HG03045 (cell line): ENCODE data around the gene NEDD1.

Experiments
- ATAC-seq: cut with Tn5 transposase; IDR thresholded peaks from one replicate; pipeline ENCODE4 v1.9.1; 2021; ENCODE audit warnings: mild to moderate bottlenecking, moderate library complexity; ENCODE audit not compliant: unreplicated experiment

NEDD1 gene

DNA sequence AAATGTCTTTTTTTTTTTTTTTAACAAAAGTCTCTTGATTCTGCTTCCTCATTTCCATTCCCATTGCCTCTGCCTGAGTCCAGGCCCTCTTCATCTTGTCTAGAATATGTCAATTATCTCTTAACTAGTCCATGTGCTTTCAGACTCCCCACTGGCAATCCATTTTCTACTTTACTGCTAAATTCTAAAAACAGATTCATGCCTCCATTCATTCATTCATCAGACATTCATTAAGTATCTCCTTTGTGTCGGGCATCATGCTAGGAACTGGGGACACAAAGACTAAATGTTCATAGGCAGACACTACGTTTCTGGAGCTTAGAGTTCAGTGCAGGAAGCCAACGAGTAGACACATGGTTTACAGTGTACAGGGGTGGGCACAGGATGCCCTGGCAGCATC lies 9.6 kb upstream of the NEDD1 start:
- no peak for ATAC-seq

DNA sequence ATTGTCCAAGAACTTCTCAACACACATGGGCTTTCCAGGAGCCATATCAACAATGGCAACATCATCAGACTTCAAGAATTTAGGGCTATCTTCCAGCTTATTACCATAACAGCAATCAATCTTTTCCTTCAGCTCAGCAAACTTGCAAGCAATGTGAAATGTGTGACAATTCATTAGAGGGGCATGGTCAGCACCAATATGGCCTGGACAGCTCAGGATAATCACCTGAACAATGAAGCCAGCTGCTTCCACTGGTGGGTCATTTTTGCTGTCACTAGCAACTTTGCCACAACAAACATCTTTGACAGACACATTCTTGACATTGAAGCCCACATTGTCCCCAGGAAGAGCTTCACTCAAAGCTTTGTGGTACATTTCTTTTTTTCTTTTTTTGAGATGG lies 5.9 kb upstream of the NEDD1 start:
- ATAC-seq, result no peak

- no peak for ATAC-seq
Observed at GRCh38 chr12:96902076-96902475, 5.0 kb upstream of the NEDD1 start.

- no peak for ATAC-seq
Observed at GRCh38 chr12:96906498-96906848, 584 bp upstream of the NEDD1 start.

DNA sequence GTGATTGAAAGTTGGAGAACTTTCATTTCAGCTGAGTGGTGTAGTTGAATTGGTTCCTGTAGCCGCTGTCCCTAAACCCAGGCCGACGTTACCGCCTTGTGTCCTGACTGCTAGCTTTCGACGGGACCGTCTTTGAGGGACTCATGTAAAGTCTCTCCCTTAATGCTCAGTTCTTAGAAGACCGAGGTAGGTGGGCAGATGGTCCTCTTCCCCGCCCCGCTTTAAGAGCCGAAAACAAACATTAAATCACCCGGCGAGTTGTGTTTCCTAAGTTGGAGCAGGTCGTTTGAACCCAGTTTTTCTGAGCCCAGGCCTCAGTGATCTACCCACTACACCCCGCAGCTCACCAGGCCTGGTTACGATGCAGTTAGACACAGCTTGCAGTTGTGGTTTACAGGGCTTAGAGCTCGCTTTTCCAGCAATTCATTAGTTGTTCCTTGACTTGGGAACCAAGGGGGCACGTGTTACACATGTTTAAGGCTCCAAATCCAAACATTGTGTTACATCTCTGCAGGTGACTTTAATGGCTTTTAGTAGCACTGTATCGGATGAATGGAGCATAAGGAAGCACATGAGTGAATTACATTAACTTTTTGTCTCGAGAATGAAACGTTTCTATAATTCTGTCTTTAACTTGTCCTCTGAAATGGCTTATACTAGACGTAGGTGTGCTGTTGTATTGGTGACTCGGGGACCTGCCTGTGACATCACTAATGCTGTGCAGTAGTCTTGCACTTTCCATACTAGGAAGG lies 790 bp downstream of the NEDD1 start:
- peak; percentile 25 for ATAC-seq

DNA sequence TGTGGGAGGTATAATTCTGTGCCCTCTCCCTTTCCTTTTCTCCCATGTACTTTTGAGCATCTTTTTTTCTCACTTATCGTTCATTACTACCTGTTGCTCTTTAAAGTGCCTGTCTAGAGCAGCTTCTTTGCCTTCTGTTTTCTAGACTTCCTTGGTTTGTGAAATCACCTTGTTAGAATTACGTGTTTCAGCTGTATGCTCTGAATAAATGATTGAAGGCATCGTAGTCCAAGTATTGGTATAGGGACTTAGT lies 1.3 kb downstream of the NEDD1 start:
- ATAC-seq, result no peak

DNA sequence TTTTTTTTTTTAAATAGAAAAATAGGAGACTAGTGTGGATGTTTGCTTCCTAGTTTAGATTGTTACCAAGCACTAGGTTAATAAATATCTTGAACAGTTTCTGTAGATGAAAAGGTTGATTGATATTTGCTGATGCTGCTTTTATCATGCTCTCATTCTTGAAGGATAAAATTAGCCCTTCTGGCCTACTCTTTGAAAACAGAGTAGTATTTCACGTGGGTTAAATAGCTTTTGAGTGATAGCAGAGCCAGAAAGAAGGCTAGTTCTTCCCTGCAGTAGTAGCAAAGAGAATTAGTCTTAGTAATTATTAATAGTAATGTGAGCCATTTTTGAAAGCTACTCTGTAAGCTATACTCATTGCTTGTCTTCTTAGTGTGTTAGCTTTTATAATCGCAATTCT lies 5.2 kb downstream of the NEDD1 start:
- ATAC-seq, result no peak

- ATAC-seq, result no peak
Observed at GRCh38 chr12:96912943-96913342, 5.9 kb downstream of the NEDD1 start.

DNA sequence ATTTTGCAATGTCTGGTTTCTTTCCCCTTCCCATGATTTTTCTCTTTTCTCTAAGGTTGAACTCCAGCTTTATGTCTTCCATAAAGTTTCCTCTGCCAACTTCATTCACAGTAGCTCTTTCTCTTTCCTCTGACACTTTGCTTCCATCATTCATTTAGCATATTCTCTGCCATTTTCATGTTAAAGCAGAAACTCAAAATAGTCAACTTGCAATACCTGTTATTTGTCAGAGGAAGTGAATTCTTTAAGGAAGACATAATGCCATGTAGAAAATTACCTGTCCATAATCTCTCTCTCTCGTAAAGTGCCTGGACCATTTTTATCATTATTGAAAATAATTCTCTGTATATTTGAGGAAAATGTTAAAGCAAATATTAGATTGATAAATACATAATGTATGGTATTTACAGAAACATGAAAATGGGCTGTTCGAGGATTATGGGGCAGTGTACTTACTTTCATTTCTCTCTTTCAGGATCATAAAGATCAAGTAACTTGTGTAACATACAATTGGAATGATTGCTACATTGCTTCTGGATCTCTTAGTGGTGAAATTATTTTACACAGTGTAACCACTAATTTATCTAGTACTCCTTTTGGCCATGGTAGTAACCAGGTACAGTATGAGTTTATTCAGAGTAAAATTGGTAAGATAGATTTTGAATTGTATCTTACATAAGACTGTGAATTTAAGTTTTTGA lies 12.6 kb downstream of the NEDD1 start:
- no peak for ATAC-seq

- no peak for ATAC-seq
Observed at GRCh38 chr12:96948782-96949181, 41.7 kb downstream of the NEDD1 start.

DNA sequence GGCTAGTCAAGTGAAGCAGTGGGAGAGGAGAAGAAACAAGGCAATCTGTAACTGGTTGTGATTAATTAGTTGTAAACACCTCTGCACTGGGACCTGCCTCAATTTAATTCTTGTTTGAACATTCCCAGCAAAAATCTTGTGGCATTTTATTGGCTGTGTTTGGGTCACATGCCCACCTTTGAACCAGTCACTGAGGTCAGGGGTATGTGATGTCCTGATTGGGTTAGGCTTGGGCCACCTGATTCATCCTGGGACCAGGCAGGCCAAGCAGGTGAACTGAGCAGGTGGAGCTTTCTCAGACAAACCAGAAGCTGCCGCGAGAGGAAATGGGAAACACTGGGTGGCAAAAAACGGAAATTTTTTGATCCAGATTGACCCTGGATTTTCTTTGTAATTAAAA lies 72.5 kb downstream of the NEDD1 start:
- no peak for ATAC-seq

DNA sequence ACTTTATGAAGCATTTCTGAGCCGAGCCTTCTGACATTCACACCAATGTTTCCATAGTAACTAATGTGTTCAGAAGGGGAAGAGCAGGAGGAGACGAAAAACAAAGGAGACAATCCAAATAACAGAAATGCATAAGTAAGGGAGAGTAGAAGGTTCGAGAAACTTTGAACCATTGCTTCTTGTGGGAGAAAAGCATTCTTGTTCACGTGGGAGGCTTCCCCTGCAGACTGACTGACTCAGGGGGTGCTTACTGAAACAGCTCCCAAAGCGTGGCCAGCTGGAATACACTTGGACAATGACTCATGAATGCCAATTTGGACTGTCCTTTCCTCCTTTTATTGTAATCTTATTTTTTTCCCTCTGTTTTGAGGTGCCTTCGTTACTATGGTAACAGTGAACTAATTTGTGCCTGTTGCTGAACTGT lies 73.9 kb downstream of the NEDD1 start:
- no peak for ATAC-seq

GRCh38 chr12:96981911-96982310 lies 74.9 kb downstream of the NEDD1 start:
- no peak for ATAC-seq

DNA sequence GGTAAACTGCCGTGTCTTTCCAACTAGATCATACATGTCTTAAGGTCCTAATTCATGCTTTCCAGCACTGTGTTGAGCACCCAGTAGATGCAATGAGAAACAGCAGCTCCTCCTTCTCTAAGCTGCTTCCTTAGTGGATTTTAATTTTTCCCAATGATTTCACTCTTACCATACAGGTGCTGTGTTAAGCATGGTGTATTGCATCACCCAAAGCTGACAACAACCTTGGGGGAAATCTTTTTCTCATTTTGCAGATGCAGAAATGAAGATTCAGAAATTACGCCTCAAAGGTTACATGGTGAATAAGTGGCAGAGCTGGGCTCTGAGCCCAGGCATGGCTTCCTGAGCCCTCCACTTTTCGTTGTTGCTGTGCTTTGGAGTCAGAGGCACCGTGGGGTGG lies 75.6 kb downstream of the NEDD1 start:
- ATAC-seq, result no peak

- ATAC-seq, result peak; percentile 70
Observed at GRCh38 chr12:96985515-96986362, 78.7 kb downstream of the NEDD1 start.

DNA sequence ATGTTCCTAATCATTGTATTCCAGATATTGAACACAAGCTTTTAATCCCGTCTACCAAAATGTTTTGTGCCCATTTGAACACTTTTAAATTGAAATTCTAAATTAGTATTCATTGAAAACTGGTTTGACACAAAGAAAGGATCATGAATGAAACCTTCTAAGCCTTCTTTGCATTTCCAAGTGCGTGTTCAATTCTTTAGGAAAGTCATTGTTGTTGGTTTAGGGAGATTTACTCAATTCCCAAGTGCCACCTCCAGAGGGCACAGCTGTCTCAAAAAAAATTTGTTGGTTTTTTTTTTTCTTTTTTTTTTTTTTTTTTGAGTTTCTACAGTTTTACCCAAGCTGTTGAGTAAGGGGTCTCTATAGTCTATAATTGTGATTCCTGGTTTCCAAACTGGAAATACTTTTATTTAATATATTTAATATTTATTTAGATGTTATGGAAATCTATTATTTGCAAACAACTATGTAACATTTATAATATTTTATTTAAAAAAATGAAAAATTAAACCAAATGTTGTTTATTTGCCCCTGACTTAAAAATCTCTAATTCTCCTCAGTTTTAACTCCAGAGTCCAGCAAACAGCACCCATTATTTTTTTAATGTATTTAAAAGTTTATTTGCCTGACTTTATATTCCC lies 79.9 kb downstream of the NEDD1 start:
- no peak for ATAC-seq

DNA sequence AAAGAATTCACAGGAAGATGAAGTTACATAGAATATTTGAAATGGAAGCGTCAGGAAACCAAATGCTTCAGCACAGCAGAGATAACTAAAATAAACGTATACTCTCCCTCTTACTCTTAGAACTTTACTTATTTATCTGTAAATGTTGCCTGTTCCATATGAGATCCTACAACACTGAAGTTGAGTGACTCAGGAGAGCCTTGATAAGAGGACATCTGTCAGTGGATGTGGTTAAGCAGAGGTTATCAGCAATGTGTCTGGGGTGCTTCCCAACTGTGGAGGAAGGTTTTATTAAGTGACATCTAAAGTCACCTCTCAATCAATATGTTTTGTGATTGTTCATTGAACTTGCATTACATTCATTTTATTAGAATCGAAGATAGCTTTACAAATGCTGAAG lies 81.9 kb downstream of the NEDD1 start:
- ATAC-seq, result no peak

GRCh38 chr12:96989916-96990315 lies 82.9 kb downstream of the NEDD1 start:
- no peak for ATAC-seq

GRCh38 chr12:96994900-96995299 lies 87.8 kb downstream of the NEDD1 start:
- ATAC-seq, result no peak

DNA sequence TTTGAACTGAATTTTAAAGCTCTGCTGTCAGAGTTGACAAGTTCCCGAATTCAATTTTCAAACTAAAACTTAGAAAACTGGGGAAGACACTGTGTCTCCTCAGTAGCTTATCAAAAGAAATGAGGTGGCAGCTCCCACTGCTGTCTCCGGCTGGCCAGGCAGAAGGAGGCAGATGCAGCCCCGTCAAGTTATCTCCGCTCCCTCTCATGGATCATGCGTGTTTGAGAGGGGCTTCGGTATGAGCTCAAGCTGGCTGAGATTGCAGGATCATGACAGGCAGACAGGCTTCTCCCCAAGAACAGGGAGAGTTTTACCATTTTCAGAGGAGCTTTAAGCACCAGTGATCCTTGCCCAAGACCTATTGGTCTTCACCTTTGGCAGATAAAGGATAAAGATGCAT lies 88.8 kb downstream of the NEDD1 start:
- ATAC-seq, result no peak

- no peak for ATAC-seq
Observed at GRCh38 chr12:96997797-96998484, 90.9 kb downstream of the NEDD1 start.
